ENCODE measurements around the gene FANK1.

GRCh38 chr10:125967533-125967932 is 71.2 kb downstream of the FANK1 start:
- TF ChIP-seq, protein P1, sequence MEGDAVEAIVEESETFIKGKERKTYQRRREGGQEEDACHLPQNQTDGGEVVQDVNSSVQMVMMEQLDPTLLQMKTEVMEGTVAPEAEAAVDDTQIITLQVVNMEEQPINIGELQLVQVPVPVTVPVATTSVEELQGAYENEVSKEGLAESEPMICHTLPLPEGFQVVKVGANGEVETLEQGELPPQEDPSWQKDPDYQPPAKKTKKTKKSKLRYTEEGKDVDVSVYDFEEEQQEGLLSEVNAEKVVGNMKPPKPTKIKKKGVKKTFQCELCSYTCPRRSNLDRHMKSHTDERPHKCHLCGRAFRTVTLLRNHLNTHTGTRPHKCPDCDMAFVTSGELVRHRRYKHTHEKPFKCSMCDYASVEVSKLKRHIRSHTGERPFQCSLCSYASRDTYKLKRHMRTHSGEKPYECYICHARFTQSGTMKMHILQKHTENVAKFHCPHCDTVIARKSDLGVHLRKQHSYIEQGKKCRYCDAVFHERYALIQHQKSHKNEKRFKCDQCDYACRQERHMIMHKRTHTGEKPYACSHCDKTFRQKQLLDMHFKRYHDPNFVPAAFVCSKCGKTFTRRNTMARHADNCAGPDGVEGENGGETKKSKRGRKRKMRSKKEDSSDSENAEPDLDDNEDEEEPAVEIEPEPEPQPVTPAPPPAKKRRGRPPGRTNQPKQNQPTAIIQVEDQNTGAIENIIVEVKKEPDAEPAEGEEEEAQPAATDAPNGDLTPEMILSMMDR (IDR thresholded peaks at IDR 0.05): no peak
- no peak for TF ChIP-seq POLR2A (IDR thresholded peaks at IDR 0.05)

Data from uterus (tissue), 2 donors.